ENCODE measurements around the gene CD8B.

Gene CD8B

GRCh38 chr2:86768189-86768949 lies 93.3 kb downstream of the CD8B start:
- DNase-seq: peak; percentile 4 to 7
